GM18498 (cell line): ENCODE results near the gene APLNR.
"Not testable (repeated sequence)": the region's sequence is repeated elsewhere in the genome, so short reads cannot be mapped to it uniquely, and the experiment has no call there.

ENCODE experiments used
- ATAC-seq: cut with Tn5 transposase; IDR thresholded peaks from one replicate; pipeline ENCODE4 v1.9.1; 2021; ENCODE audit warnings: mild to moderate bottlenecking, moderate library complexity; ENCODE audit not compliant: unreplicated experiment

Gene APLNR

GRCh38 chr11:57237204-57237681 is at the start of gene APLNR:
Gene APLNR (minus strand): TSS chr11:57237250. CDS start chr11:57237004, 246 bp downstream.
- no peak for ATAC-seq

- ATAC-seq: no peak
Observed at GRCh38 chr11:57283231-57283990, 46.4 kb upstream of the APLNR start.

- ATAC-seq: not testable (repeated sequence)
Observed at GRCh38 chr11:57281546-57281945, 44.5 kb upstream of the APLNR start.

- ATAC-seq: no peak
Observed at GRCh38 chr11:57279116-57279515, 42.1 kb upstream of the APLNR start.

GRCh38 chr11:57278721-57279095 is 41.7 kb upstream of the APLNR start:
- ATAC-seq: no peak

- ATAC-seq: peak; percentile 80
Observed at GRCh38 chr11:57277845-57278720, 41.0 kb upstream of the APLNR start.

- ATAC-seq: no peak
Observed at GRCh38 chr11:57276971-57277675, 40.1 kb upstream of the APLNR start.

GRCh38 chr11:57276169-57276970 is 39.3 kb upstream of the APLNR start:
- no peak for ATAC-seq

GRCh38 chr11:57275582-57275981 is 38.5 kb upstream of the APLNR start:
- ATAC-seq: no peak

- ATAC-seq: no peak
Observed at GRCh38 chr11:57274904-57275498, 38.0 kb upstream of the APLNR start.

- no peak for ATAC-seq
Observed at GRCh38 chr11:57273448-57274058, 36.5 kb upstream of the APLNR start.

- no peak for ATAC-seq
Observed at GRCh38 chr11:57269571-57270021, 32.5 kb upstream of the APLNR start.

GRCh38 chr11:57266157-57266556 is 29.1 kb upstream of the APLNR start:
- ATAC-seq: no peak

GRCh38 chr11:57263351-57263750 is 26.3 kb upstream of the APLNR start:
- no peak for ATAC-seq

GRCh38 chr11:57262157-57262556 is 25.1 kb upstream of the APLNR start:
- no peak for ATAC-seq

- ATAC-seq: no peak
Observed at GRCh38 chr11:57260937-57261783, 24.1 kb upstream of the APLNR start.

- ATAC-seq: no peak
Observed at GRCh38 chr11:57256119-57256518, 19.1 kb upstream of the APLNR start.

- ATAC-seq: no peak
Observed at GRCh38 chr11:57255618-57256017, 18.6 kb upstream of the APLNR start.

GRCh38 chr11:57254631-57255030 is 17.6 kb upstream of the APLNR start:
- no peak for ATAC-seq
